ENCODE data around the gene ZNF446.

The ZNF446 gene

DNA sequence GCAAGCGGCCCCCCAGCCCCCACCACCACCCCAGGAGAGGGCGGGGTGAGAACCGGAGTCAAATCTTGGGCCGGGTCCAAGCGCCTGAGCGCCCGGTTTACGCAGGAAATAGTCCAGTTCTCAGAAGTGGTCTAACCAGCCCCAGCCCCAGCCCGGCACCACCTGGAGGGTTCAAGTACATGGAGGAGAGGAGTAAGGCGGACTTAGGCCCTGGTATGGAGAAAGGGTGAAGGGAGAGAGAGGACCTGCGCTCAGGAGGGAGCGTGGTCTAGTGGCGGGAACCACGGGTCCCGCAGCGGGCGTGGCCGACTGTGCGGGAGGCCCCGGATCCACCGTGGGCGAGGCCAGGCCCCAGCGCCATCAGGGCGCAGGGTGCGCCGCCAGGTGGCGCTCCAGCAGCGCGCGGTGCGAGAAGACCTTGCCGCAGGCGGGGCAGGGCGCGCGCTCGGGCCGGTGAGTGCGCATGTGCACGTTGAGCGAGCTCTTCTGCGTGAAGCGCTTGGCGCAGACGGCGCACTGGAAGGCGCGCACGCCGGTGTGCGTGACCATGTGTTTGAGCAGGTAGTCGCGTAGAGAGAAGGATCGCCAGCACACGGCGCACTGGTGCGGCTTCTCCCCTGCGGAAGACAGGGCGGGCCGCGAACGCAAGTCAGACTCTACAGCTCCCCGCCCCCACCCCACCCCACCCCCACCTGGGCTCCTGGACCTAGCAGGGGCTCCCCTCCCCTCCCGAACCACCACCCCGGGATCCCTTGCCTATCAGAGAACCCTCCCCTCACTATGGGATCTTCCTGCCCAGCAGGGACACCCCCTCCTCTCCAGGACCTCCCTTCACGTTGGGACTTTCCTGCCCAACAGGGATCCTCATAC lies 37.8 kb downstream of the ZNF446 start:
- Histone ChIP-seq H4K20me1 (ENCODE audit: insufficient read depth, low read length, poor library complexity, severe bottlenecking) (no peaks in the 10 kb centered on the region), H3K9me2 (replicated peaks; ENCODE audit: low read depth, low read length) (no peaks in the 10 kb centered on the region), H3K27me3 (ENCODE audit: insufficient read depth, low read length, poor library complexity, severe bottlenecking) (no peaks in the 10 kb centered on the region), H3K9ac (ENCODE audit: low read depth, low read length, poor library complexity, severe bottlenecking) (peak overlapping the region; percentile 94), H3K36me3 (ENCODE audit: insufficient read depth, low read length) (no peaks in the 10 kb centered on the region), H3K4me2 (ENCODE audit: low read depth, low read length, poor library complexity, severe bottlenecking) (peak overlapping the region; percentile 100), H3K4me3 (ENCODE audit: low read length, poor library complexity, severe bottlenecking) (peak overlapping the region; percentile 94), H3K9me3 (ENCODE audit: insufficient read depth, low read depth, low read length) (no peaks in the 10 kb centered on the region), H3K4me1 (ENCODE audit: insufficient read depth, low read length, poor library complexity, severe bottlenecking) (peaks cover 29% of the 10 kb centered on the region), H2AFZ (ENCODE audit: low read length) (peak overlapping the region; percentile 55; the same call in 1 of the 2 replicates), H3K79me2 (ENCODE audit: insufficient read depth, low read length) (peaks cover 45% of the 10 kb centered on the region), H3F3A (ENCODE audit: low read depth) (no peaks in the 10 kb centered on the region)
- peak; percentile 76 for TF ChIP-seq CTCF (conservative IDR thresholded peaks at IDR 0.05; ENCODE audit: low read length)
- TF ChIP-seq EZH2phosphoT487 (IDR thresholded peaks at IDR 0.05; ENCODE audit: borderline replicate concordance), result no peak

GRCh38 chr19:58514564-58515022 lies 38.4 kb downstream of the ZNF446 start:
- H3K4me2 ChIP-seq (ENCODE audit: low read depth, low read length, poor library complexity, severe bottlenecking), result peak overlapping the region; percentile 100
- peak overlapping the region; percentile 94 for H3K9ac ChIP-seq (ENCODE audit: low read depth, low read length, poor library complexity, severe bottlenecking)
- no peaks in the 10 kb centered on the region for H3K9me3 ChIP-seq (ENCODE audit: insufficient read depth, low read depth, low read length)
- peak overlapping the region; percentile 94 for H3K4me3 ChIP-seq (ENCODE audit: low read length, poor library complexity, severe bottlenecking)
- H3F3A ChIP-seq (ENCODE audit: low read depth), result no peaks in the 10 kb centered on the region
- peaks cover 29% of the 10 kb centered on the region for H3K4me1 ChIP-seq (ENCODE audit: insufficient read depth, low read length, poor library complexity, severe bottlenecking)
- H2AFZ ChIP-seq (ENCODE audit: low read length), result no peak overlapping the region
- H3K9me2 ChIP-seq (replicated peaks; ENCODE audit: low read depth, low read length), result no peaks in the 10 kb centered on the region
- no peak for TF ChIP-seq CTCF (conservative IDR thresholded peaks at IDR 0.05; ENCODE audit: low read length)
- no peak for TF ChIP-seq EZH2phosphoT487 (IDR thresholded peaks at IDR 0.05; ENCODE audit: borderline replicate concordance)
- H3K27me3 ChIP-seq (ENCODE audit: insufficient read depth, low read length, poor library complexity, severe bottlenecking), result no peaks in the 10 kb centered on the region
- H3K79me2 ChIP-seq (ENCODE audit: insufficient read depth, low read length), result peaks cover 45% of the 10 kb centered on the region
- H4K20me1 ChIP-seq (ENCODE audit: insufficient read depth, low read length, poor library complexity, severe bottlenecking), result no peaks in the 10 kb centered on the region
- no peaks in the 10 kb centered on the region for H3K36me3 ChIP-seq (ENCODE audit: insufficient read depth, low read length)

DNA sequence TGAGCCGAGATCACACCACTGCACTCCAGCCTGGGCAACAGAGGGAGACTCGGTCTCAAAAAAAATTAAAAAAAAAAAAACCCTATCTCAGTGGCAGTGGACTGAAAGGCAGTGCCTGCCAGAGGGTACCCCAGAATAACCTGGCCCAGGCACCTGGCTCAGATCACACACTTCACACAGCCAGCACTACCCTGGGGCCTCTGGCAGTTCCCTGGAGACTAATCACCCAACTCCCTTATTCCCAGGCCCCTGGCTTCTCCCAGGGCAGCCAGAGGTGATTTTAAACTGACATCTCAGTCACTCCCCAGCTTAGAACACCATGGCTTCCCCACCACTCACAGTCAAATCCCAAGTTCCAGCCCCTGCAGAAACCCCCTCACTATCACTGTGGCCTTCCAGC lies 39.1 kb downstream of the ZNF446 start:
- no peaks in the 10 kb centered on the region for H4K20me1 ChIP-seq (ENCODE audit: insufficient read depth, low read length, poor library complexity, severe bottlenecking)
- H3K9me3 ChIP-seq (ENCODE audit: insufficient read depth, low read depth, low read length), result no peaks in the 10 kb centered on the region
- H3K4me3 ChIP-seq (ENCODE audit: low read length, poor library complexity, severe bottlenecking), result peak overlapping the region; percentile 23
- H3K9me2 ChIP-seq (replicated peaks; ENCODE audit: low read depth, low read length), result no peaks in the 10 kb centered on the region
- H3K4me1 ChIP-seq (ENCODE audit: insufficient read depth, low read length, poor library complexity, severe bottlenecking), result peaks cover 31% of the 10 kb centered on the region
- peak overlapping the region; percentile 100 for H3K4me2 ChIP-seq (ENCODE audit: low read depth, low read length, poor library complexity, severe bottlenecking)
- H3F3A ChIP-seq (ENCODE audit: low read depth), result no peaks in the 10 kb centered on the region
- no peak for TF ChIP-seq CTCF (conservative IDR thresholded peaks at IDR 0.05; ENCODE audit: low read length)
- H3K27me3 ChIP-seq (ENCODE audit: insufficient read depth, low read length, poor library complexity, severe bottlenecking), result no peaks in the 10 kb centered on the region
- H2AFZ ChIP-seq (ENCODE audit: low read length), result no peak overlapping the region
- H3K36me3 ChIP-seq (ENCODE audit: insufficient read depth, low read length), result no peaks in the 10 kb centered on the region
- H3K9ac ChIP-seq (ENCODE audit: low read depth, low read length, poor library complexity, severe bottlenecking), result peak overlapping the region; percentile 23
- H3K79me2 ChIP-seq (ENCODE audit: insufficient read depth, low read length), result peaks cover 45% of the 10 kb centered on the region
